ENCODE results near the gene CYP26B1.

Gene CYP26B1

GRCh38 chr2:72130659-72131360 lies 16.9 kb downstream of the CYP26B1 start:
- DNase-seq (ENCODE audit: low read depth, low spot score), result no peak

- DNase-seq (ENCODE audit: low read depth, low spot score), result no peak
Measured at GRCh38 chr2:72129681-72130340, 17.9 kb downstream of the CYP26B1 start.

DNA sequence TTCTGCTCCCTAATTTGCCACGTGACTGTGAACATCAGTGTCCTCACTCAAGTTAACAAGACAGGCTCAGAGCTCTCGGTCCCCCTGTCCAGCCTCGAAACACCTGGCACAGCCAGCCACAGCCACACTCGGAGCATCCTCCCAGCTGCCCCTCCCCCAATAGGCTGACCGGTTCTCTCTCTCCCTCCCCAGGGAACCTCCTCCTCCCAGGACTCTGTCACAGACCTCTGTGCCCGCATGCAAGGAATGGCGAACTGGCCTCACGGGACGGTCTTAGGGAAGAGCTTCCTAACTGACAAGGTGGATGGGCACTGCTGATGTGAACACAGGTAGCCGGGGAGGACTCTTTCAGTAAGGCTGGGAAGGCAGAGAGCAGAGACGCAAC lies 18.8 kb downstream of the CYP26B1 start:
- DNase-seq (ENCODE audit: low read depth, low spot score), result no peak

GRCh38 chr2:72128059-72128842 lies 19.4 kb downstream of the CYP26B1 start:
- DNase-seq (ENCODE audit: low read depth, low spot score), result no peak

DNA sequence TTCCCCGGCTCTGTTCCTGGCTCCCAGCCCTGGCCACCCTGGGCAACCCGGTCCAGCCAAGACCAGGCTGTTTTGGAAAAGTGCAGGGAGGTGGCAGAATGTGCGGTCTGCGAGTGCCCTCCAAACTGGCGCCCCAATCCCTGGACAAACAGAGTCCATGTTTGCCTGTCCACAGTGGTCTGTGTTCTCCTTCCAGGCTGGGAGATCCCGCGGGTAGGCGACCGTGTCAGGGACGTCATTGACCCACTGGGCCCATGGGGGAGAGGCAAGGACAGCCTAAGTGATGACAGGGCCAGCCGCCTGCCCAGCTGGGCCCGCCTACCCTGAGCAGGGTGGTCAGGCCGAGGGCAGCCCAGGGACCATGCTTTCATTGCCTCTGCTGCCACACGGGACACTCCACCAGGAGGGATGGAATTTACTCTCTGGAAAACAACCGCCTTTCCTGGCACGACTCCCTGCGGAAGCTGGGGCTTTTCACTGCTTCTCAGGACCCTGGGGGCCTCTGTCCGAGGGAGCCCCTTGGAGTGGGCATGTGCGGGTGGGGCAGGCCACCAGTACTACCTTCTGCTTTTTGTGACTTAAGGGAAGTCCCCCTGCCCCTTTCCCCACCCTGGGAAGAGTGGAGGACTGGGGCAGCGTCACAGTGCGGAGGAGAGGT lies 20.1 kb downstream of the CYP26B1 start:
- DNase-seq (ENCODE audit: low read depth, low spot score), result no peak

GRCh38 chr2:72126186-72127100 lies 21.2 kb downstream of the CYP26B1 start:
- no peak for DNase-seq (ENCODE audit: low read depth, low spot score)

GRCh38 chr2:72124376-72124775 lies 23.3 kb downstream of the CYP26B1 start:
- DNase-seq (ENCODE audit: low read depth, low spot score), result no peak

- DNase-seq (ENCODE audit: low read depth, low spot score), result no peak
Measured at GRCh38 chr2:72121153-72121552, 26.5 kb downstream of the CYP26B1 start.

DNA sequence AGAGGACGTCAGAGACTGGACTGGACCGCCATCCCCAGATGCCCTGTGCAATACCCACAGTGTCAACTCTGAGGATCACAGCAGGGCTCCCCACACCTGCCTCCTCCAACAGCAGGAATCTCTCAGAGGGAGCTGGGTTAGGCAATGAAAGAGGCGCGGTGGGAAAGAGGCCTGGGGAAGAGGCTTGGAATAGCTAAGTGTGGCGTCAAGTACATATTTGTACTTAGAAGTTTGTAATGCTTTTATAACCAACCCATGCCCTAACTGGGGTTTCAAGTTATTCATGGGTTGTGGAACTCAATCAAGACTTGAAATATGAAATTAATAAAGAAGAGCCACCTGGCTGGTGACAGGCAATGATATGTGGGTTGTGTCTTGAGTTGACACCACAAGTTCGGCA lies 28.7 kb downstream of the CYP26B1 start:
- no peak for DNase-seq (ENCODE audit: low read depth, low spot score)

- no peak for DNase-seq (ENCODE audit: low read depth, low spot score)
Measured at GRCh38 chr2:72118386-72118785, 29.3 kb downstream of the CYP26B1 start.

DNA sequence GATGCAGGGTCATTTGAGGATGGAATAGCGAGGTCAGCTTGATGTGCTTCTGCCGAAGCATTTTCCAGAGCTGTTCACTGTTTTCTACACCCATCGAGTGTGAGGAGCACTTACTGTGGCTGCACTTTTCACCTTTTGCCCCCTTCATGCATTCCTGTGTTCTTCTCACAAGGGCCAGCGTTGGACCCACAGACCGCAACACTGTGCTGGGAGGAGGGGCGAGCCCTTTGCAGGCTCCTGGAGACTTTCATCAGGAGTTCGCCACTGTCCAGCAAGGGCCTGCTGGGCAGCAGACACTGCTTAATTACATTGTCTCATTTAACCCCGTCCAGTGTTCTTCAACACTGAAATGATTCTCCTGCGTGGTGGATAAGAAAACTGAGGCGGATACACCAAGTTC lies 29.9 kb downstream of the CYP26B1 start:
- DNase-seq (ENCODE audit: low read depth, low spot score), result no peak

DNA sequence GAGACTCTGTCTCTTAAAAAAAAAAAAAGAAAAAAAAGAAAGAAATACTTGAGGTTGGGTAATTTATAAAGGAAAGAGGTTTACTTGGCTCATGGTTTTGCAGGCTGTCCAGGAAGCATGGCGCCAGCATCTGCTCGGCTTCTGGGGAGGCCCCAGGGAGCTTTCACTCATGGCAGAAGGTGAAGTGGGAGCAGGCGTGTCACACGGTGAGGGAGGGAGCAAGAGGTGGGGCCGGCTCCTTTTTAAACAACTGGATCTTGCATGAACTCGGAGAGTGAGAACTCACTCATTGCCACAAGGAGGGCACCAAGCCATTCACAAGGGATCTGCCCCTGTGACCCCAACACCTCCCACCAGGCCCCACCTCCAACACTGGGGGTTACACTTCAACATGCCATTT lies 30.6 kb downstream of the CYP26B1 start:
- DNase-seq (ENCODE audit: low read depth, low spot score), result no peak

DNA sequence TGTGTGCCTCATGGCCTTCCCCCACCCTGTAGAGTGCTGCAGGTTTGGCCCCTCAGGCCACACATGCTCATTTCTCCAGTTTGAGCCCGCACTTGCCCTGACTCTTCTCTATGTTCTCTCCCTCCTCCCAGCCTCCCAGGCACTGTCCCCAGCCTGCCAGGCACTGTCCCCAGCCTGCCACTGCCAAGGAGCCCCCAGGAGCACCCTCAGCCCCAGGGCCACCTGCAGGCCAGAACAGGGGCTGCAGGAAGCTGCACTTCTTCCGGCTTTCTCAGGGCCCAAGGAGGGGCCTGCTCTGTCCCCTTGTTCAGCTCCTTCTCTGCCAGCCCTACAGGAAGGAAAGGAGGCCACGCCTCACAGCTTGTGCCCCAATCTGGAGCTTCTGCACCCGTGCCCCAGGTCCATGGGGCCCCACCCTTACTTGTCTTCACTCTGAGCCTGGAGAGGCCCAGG lies 31.6 kb downstream of the CYP26B1 start:
- DNase-seq (ENCODE audit: low read depth, low spot score), result no peak

- DNase-seq (ENCODE audit: low read depth, low spot score), result no peak
Measured at GRCh38 chr2:72115110-72116080, 32.3 kb downstream of the CYP26B1 start.

DNA sequence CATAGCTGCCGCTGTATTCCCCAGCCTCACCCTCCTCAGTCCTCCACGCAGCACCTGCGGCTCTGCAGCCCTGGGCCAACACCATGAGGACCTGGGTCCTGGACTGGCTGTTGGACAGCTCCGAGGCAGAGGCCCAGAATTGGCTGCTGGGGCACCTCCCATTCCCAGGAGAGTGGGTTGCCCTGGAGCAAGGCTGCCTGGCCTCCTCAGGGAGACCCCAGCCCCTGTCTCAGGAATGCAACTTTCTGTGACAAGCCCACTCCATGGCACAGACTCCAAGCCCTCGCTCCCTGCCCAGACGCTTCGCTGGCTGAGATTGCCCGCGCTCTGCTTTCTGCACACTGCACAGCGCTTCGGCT lies 33.0 kb downstream of the CYP26B1 start:
- DNase-seq (ENCODE audit: low read depth, low spot score), result no peak

DNA sequence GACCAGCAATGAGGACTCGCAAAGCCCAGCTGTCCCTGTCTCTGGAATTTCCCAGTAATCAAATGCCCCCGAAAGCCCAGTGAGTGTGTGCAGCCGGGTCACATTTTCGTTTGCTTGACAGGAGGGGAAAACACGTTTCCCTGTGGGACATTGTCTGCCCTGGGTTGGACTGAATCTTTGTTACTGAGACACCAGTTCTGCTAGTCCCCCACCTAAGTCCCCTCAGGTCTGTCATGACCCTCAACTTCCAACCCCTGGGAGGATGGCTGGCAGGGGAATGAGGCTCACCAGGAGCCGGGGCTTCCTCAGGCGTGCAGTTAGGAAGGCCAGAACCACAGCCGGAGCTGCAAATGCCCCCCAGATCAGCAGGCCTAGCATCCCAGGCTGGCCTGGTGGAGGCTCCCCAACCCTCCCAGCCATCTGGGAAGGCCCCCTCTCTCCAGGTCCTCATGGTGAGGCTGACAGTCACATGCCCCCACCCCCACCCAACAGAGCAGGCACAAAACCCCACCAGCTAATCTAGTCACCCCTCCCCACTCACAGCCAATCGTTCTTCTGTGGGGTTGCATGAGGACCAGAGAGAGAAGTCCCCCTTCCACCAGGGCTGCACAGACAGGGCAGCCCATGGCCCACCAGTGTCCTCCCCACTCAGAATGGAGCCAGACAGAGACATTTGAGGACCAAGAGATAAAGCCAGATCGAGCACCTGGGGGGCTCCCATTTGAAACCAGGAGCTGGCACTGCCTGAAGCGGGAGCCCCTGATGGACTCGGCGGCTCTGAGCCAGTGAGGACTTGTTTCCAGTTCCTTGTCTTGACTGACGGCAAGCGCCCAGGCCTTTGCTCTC lies 33.6 kb downstream of the CYP26B1 start:
- DNase-seq (ENCODE audit: low read depth, low spot score), result no peak

DNA sequence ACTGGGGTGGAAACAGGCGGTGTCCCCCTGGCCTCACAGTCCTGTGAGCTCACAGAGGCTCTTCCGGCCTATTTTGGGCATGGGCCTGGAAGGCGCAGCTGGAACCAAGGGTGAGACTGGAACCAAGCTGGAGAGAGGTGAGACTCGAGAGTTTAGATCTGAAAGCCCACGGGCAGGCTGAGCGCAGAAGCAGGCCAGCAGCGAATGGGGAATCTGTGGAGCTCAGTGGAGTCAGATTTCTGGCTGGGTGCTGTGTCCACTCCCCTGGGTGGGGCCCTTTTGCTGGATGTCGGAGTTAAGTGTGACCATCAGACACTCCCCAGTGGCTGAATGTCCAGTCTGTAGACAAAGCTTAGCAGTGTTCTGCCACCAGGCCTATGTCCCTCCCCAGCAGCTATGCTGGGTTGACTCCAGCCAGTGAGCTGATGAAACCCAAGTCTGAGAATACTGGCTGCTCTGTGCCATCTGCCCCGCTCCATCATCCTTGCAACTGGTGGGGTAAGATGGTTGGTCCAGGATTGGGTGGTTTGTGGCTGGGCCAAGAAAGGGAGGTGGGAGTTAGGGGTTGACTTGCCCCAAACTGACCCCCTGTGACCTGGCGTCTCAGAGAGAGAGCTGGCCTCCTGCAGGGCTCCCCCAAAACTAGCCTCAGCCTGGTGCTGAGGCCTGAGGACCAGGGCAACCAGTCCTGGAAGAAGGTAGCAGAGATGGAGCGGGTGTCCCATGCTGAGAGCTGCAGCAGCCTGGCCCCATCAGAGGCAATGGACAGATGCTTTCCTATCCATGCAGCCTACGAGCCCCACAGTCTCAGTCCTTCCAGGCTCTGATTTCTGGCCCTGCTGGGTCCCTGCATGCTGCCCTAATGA lies 34.4 kb downstream of the CYP26B1 start:
- DNase-seq (ENCODE audit: low read depth, low spot score), result no peak

DNA sequence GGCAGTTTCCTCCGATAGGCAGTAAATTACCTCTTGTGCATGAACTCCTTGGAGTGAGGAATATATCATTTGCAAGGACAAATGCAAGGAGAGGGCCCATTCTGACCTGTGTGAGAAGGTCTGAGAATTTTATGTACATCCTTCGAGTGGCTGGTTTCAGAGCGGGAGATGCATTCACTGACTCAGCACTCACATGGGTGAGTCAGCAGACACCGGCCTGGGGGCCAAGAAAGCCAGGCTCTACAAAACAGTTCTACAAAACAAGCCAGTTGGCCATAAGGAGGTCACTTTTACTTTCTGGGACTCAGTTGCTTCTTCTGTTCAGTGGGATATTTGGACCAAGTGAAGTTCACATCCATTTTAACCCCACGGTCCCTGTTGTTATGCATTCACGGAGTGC lies 35.3 kb downstream of the CYP26B1 start:
- DNase-seq (ENCODE audit: low read depth, low spot score), result no peak

Data from activated naive CD8-positive, alpha-beta T cell treated with anti-CD3 and anti-CD28 coated beads, Interleukin-2, amount 50 U/mL, for 16 hours (primary cell).